Measurements from ENCODE around the gene ATP6V0A4.

GRCh38 chr7:138796038-138796615, 1.9 kb downstream of the ATP6V0A4 start:
- TF ChIP-seq CTCF (IDR thresholded peaks at IDR 0.05; ENCODE audit: insufficient read depth, low read depth, low read length) = no peak
- no peak for TF ChIP-seq EZH2 (IDR thresholded peaks at IDR 0.05; ENCODE audit: insufficient read depth, low read length)

Measured in astrocyte (in vitro differentiated cells and primary cell).